Activated CD8-positive, alpha-beta memory T cell treated with anti-CD3 and anti-CD28 coated beads, Interleukin-2, amount 50 U/mL, for 1 hour (primary cell): ENCODE results near the gene RHOBTB1.

Experiments used
- DNase-seq: peaks from one replicate; pipeline ENCODE4 v3.0.0-alpha.2; 2020; ENCODE audit errors: extremely low read depth

The RHOBTB1 gene

DNA sequence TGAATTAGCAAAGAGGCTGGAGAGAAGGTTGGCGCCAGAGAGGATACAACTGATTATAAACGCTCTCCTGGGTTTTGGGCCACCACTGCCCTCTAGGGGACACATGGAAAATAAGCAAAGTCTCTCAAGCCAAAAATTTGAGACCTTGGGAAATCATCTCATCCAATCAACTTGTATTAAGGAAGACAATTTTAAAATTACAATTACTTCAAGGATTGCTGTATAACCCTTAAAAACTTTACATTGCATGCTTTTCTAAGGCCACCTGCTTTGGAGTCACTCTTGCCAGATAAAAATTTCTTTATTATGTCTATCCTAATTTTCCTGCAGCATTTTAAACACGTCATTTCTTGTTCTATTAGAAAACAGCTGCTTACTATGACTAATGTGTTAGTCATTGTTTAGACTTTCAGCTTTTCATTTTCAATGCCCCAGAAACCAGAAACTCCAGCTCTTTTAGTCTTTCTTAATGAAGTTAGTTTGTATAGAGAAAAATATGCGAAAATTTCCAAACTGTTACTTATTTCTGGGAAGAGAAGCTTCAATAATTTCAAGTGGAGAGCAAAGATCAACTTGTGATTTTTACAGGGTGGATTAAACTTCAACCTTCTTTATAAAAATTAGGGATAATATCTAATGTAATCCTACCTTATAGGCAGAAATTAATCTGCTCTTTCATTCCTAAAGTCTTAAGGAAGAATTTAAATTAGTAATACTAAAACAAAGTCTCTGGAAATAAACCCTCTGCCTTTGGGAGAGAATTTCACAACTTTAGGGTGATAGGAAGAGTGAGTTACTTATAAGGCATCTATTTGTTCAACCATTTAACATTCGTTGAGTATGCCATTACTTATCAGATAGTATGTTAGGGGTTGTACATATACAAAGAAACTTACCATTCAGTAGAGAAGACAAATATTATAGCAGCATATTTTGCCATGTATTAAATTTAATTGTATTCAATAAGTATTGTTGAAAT, 20.6 kb upstream of the RHOBTB1 start:
- DNase-seq: no peak

DNA sequence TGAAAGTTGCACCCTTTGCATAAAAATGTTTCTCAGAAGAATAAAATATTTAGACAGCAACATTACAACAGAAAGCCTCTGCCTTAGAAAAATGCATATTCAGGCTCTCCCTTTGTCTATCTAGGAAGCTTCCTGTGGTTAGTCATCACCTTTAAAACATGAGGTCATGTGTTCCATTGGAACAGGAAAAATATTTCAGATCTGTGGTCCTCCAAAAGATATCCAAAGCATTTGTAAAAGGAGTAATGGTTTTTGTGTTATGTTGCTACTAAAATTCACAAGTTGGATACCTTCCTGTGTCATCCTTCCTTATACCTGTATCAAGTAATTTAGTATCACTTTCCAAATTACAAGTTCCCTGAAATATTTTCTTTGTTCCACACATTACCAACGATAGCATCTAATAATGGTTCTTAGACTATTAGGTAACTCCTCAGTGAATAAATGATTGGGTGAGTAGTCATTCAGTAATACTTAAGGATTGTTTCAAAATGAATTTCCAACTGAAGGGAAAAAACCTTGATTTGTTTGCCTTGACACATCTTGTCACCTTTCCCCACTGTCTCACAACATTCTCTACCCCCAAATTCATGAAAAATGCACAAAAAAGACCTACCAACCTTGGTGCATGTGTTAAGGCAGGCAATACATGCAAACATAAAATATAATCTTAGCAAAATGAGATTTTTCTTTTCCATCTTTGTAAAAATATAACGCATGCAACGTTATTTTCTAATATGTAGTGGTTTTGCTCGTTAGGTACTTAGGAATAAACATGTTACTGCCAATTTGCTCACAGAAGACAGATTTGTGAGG, 19.7 kb upstream of the RHOBTB1 start:
- no peak for DNase-seq

DNA sequence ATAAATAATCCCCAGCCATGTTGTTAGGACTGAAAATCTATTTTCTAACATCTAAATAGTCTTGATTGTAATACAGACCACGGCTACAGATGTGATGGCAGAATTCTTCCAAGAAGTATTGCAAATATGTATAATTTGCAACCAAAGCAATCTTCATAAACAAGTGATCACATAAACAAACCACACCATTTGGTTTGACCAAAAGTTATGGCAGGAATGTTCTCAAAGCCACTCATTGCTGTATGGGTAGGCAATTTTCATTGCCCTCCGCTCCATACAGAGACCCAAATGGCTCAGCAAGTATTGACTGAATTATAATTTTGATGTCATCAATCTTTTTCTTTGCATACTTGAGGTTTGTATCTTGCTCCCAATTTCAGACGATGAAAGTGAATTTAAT, 19.0 kb upstream of the RHOBTB1 start:
- no peak for DNase-seq

DNA sequence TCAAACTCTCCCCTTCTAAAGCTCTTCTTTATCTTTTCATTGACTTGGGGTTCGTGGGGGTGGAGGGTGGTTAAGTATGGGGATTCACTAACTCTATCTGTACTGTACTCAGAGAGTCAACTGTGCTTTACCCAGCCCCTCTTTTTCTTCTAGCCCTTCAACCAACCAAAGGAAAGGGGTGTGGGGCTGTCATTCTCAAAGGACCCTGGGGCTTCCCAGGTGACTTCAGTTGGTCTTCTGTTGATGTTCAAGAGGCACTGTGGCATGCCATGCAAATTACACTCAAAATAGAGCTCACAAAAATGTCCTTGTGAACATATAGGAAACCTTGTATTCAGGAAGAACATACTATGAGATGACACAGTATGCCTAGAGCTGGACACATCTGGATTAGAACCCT, 16.9 kb upstream of the RHOBTB1 start:
- no peak for DNase-seq

GRCh38 chr10:60960031-60960430, 16.0 kb upstream of the RHOBTB1 start:
- DNase-seq: no peak

- DNase-seq: no peak
Observed at GRCh38 chr10:60958892-60959601, 15.1 kb upstream of the RHOBTB1 start.

DNA sequence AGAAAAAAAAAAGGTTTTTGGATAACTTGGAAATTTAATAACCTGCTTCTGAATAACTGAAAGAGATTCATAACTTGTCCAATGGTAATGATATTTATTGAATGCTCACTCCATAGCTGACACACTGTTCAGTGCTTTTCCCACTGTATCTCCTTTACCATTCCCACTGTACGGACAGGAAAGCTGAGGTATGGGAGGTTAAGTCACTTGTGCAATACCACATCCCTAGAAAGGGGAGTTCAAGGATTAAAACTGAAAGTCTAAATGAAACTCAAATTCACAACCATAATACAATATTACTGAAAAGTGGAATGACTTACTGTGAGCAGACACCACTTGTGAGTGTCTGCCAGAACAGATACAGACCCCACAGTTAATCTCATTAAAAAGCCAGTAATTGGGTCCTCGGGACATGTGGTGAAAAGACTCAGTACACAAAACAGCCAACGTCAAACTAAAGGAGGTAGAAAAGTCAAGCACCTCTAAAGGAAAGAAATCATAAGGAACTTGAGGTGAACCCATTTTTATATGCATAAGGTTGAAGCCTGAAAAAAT, 13.8 kb upstream of the RHOBTB1 start:
- no peak for DNase-seq

DNA sequence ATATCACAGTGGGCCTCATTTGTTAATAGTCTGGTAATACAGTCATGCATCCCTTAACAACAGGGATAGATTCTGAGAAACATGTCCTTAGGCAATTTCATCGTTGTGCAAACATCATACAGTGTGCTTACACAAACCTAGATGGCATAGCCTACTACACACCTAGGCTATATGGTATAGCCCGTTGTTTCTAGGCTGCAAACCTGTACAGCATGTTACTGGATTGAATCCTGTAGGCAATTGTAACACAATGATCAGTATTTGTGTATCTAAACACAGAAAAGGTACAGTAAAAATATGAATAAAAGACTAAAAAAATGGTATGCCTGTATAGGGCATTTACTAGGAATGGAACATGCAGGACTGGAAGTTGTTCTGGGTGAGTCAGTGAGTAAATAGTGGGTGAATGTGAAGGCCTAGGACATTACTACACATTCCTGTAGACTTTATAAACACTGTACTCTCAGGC, 12.0 kb upstream of the RHOBTB1 start:
- DNase-seq: no peak

- DNase-seq: no peak
Observed at GRCh38 chr10:60955316-60955715, 11.3 kb upstream of the RHOBTB1 start.

DNA sequence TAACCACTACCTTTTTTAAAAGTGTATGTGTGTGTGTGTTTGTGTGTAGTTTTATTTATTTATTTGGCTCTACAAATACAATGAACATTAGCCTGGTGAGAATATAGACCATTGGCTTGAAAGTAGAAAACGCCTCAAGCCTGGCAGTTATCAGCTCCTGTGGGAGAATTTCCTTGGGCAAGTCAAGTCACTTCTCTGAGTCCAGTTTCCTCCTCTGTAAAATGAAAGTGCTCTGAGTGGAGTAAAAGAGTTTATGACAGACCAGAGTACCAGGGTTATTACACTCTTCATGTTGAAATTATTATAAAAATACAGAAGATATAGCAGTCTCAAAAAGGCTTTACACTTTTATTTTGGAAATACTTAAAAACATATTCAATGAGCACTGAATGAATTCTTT, 10.1 kb upstream of the RHOBTB1 start:
- no peak for DNase-seq

DNA sequence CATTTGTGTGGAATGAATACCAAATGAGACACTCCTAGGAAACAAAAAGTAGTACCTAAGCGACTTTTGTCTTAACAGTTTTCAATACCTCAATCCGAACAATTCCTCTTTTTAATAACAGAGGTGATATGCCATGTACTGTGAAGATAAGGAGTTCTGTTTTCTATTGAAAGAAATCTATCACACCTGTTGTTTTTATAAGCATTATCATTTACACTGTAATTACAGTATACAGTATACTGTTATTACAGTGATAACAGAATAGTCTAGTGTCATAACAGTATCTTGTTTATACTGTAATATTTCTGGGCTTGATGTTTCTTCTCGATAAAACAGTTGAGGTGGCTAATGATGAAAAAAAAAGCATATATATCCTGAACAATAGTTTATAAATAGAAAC, 9.4 kb upstream of the RHOBTB1 start:
- no peak for DNase-seq

- DNase-seq: no peak
Observed at GRCh38 chr10:60952846-60953220, 8.8 kb upstream of the RHOBTB1 start.

- DNase-seq: no peak
Observed at GRCh38 chr10:60952067-60952845, 8.3 kb upstream of the RHOBTB1 start.

DNA sequence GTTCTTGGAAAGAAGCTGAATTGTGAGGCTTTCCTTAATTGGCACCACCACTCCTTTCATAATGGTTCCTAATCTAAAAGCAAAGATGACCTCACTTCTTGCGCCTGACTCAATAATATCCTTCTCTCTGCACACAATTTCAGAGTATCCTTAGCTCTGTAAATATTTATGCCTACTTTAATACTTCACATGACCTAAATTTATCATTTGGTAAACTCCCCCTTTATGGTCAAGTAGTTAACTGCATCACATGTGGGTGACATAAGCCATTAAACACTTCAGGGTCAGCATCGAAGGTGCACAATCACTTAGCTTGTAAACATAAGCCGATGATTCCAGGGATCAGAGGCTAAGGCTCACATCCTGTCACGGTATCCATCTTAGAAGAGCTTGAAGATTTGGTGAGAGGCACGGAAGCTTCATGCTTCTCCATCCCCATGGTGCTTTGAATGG, 7.3 kb upstream of the RHOBTB1 start:
- DNase-seq: no peak

- DNase-seq: no peak
Observed at GRCh38 chr10:60950300-60950699, 6.3 kb upstream of the RHOBTB1 start.

GRCh38 chr10:60948851-60949250, 4.9 kb upstream of the RHOBTB1 start:
- no peak for DNase-seq

DNA sequence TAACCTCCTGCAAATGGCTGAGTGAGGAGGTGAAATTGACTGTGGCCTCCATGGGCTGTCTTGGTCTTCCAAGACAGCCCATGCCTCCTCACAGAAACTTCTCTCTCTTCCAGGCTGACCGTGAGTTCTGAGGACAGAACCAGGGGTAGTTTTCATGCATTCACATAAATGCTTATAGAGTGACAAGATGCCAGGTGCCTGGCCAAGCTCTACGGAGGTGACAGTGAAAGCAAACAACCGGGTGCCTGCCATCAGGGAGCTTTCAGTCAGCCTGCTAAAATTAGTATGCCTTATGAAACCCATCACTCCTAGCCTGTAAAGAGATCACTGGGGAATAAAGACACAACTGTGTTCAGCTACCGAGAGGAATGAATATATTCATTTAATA, 919 bp upstream of the RHOBTB1 start:
- DNase-seq: no peak

DNA sequence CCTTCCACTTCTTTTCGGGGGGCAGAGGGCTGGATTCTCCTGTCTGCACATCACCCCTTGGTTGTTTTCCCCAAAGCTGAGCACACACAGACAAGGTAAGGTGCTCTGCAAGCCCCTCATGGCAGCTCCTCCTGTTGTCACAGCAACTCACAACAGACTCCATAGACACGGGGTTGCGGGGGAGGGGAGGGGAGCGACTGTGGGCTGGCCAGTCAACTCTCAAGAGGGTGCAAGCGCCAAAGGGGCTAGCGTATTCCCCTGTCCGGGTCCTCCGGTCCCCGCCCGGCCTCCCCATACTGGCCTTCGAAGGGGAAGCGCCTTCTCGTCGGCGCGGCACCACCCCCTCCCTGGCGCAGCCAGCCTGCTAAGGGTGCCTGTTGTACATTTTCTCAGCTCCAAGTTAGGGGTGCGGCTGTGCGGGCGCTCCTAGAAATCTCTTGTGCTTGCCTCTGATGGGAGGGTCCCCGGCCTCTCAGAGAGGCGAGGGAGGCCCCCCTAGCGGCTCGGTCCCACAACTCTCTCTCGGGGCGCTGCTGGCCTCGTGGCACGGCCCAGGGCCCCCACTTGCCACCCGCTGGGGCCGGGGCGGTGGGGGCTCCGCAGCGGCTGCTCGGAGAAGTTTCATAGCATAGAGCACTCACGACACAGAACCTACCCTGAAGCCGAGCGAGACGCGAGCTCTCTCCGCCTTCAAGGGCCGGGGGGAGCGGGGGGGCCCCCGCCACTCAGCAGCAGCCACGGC, 498 bp downstream of the RHOBTB1 start:
- no peak for DNase-seq

GRCh38 chr10:60942788-60943315, 1.1 kb downstream of the RHOBTB1 start:
- no peak for DNase-seq
